DOHH2 (cell line): ENCODE measurements around the gene RNU11.
A peak's percentile ranks its signal among the peaks of the same experiment; 100 is the strongest.

ENCODE experiments used
- H3F3A ChIP-seq: fragments of 200-600 bp; sonication (generic), shearing (Covaris generic); 2 replicates; pipeline ENCODE4 v1.6.0; 2016; ENCODE audit warnings: antibody characterized with exemption, mild to moderate bottlenecking; ENCODE audit not compliant: control insufficient read depth, insufficient read depth
- H3K27ac ChIP-seq: fragments of 200-600 bp; sonication (generic); 2 replicates; pipeline ENCODE4 v1.5.1; 2014; ENCODE audit warnings: low read depth, mild to moderate bottlenecking, low read length, moderate library complexity
- H3K27me3 ChIP-seq: fragments of 200-600 bp; sonication (generic); 2 replicates; pipeline ENCODE4 v1.6.1; 2014; ENCODE audit warnings: mild to moderate bottlenecking, low read length, mixed read lengths; ENCODE audit not compliant: control insufficient read depth
- H3K36me3 ChIP-seq: fragments of 200-600 bp; sonication (generic); 2 replicates; pipeline ENCODE4 v1.6.1; 2014; ENCODE audit warnings: mild to moderate bottlenecking, low read length, moderate library complexity, mixed read lengths; ENCODE audit not compliant: control insufficient read depth
- H3K4me1 ChIP-seq: fragments of 200-600 bp; sonication (generic); 2 replicates; pipeline ENCODE4 v1.6.1; 2014; ENCODE audit warnings: mild to moderate bottlenecking, low read length, mixed read lengths; ENCODE audit not compliant: control insufficient read depth
- H3K4me2 ChIP-seq: fragments of 200-600 bp; sonication (generic); 2 replicates; pipeline ENCODE4 v1.6.0; 2014; ENCODE audit warnings: mild to moderate bottlenecking, low read length, moderate library complexity
- H3K4me3 ChIP-seq: fragments of 200-600 bp; sonication (generic); 2 replicates; pipeline ENCODE4 v1.5.1; 2014; ENCODE audit warnings: mild to moderate bottlenecking, low read length, mixed read lengths
- H3K79me2 ChIP-seq: fragments of 200-600 bp; sonication (generic); 2 replicates; pipeline ENCODE4 v1.6.1; 2014; ENCODE audit warnings: mild to moderate bottlenecking, low read length, mixed read lengths; ENCODE audit not compliant: control insufficient read depth
- H3K9me2 ChIP-seq: fragments of 200-600 bp; sonication (generic); replicated peaks from 2 replicates; pipeline ENCODE4 v1.6.1; 2014; ENCODE audit warnings: mild to moderate bottlenecking, low read length, mixed read lengths; ENCODE audit not compliant: control insufficient read depth
- H3K9me3 ChIP-seq: fragments of 200-600 bp; sonication (generic); 2 replicates; pipeline ENCODE4 v1.6.1; 2014; ENCODE audit warnings: antibody characterized with exemption, low read length, mixed read lengths; ENCODE audit not compliant: control insufficient read depth, insufficient read depth
- H4K20me1 ChIP-seq: fragments of 200-600 bp; sonication (generic); 2 replicates; pipeline ENCODE4 v1.6.0; 2014; ENCODE audit warnings: low read depth, mild to moderate bottlenecking, antibody characterized with exemption, low read length, moderate library complexity; ENCODE audit not compliant: control insufficient read depth, insufficient read depth
- EZH2phosphoT487 ChIP-seq: fragments of 200-600 bp; sonication (generic); IDR thresholded peaks from 2 replicates; pipeline ENCODE4 v1.6.1; 2017; ENCODE audit warnings: borderline replicate concordance, mild to moderate bottlenecking, antibody characterized with exemption, low read length, moderate library complexity, mixed read lengths
- TF ChIP-seq, protein P1 (sequence below): fragments of 200-600 bp; sonication (generic); IDR thresholded peaks from one replicate; pipeline ENCODE4 v1.5.1; 2014; ENCODE audit warnings: antibody characterized with exemption, mild to moderate bottlenecking, low read depth, low read length; ENCODE audit not compliant: poor library complexity, severe bottlenecking

RNU11 gene

DNA sequence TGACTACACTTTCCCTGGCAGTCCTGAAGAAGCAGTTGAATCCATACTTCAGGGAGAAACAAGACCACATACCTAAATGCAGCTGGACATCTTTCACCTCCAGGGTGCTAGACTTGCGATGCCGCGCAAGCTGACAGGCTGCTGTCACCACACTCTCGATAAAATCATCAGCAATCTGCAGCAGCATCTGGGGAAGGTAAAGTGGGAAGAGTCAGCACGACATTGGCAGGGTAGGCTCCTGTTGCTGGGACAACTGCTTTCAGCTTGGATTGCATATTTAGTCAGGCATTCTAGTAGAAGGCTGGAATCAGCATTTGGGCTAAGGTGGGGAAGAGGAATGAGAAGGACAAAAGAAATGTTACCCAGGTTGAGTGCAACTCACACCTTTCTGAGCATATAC is 35.2 kb upstream of the RNU11 start:
- H4K20me1 ChIP-seq, result no peaks in the 10 kb centered on the region
- no peak overlapping the region for H3K27ac ChIP-seq
- no peaks in the 10 kb centered on the region for H3K79me2 ChIP-seq
- no peak overlapping the region for H3K4me3 ChIP-seq
- no peaks in the 10 kb centered on the region for H3K9me2 ChIP-seq
- H3F3A ChIP-seq, result no peaks in the 10 kb centered on the region
- H3K36me3 ChIP-seq, result peaks cover 39% of the 10 kb centered on the region
- no peak overlapping the region for H3K4me2 ChIP-seq
- H3K9me3 ChIP-seq, result no peaks in the 10 kb centered on the region
- H3K4me1 ChIP-seq, result no peaks in the 10 kb centered on the region
- no peak for TF ChIP-seq EZH2phosphoT487
- TF ChIP-seq, protein P1, sequence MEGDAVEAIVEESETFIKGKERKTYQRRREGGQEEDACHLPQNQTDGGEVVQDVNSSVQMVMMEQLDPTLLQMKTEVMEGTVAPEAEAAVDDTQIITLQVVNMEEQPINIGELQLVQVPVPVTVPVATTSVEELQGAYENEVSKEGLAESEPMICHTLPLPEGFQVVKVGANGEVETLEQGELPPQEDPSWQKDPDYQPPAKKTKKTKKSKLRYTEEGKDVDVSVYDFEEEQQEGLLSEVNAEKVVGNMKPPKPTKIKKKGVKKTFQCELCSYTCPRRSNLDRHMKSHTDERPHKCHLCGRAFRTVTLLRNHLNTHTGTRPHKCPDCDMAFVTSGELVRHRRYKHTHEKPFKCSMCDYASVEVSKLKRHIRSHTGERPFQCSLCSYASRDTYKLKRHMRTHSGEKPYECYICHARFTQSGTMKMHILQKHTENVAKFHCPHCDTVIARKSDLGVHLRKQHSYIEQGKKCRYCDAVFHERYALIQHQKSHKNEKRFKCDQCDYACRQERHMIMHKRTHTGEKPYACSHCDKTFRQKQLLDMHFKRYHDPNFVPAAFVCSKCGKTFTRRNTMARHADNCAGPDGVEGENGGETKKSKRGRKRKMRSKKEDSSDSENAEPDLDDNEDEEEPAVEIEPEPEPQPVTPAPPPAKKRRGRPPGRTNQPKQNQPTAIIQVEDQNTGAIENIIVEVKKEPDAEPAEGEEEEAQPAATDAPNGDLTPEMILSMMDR, result no peak
- no peaks in the 10 kb centered on the region for H3K27me3 ChIP-seq

DNA sequence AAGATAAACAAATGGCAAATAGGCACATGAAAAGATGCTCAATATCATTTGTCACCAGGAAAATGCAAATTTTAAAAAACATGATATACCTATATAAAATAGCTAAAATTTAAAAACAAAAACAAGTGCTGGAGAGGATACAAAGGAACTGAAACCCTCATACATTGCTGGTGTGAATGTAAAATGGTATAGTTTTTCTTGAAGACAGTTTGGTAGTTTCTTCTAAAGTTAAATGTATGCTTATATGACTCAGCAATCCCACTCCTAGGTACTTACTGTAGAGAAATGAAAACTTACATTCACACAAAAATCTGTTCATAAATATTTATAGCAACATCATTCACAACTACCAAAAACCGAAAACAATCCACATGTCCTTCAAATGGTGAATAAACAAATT is 16.7 kb upstream of the RNU11 start:
- no peak for TF ChIP-seq EZH2phosphoT487
- TF ChIP-seq, protein P1, result no peak
- Histone ChIP-seq H4K20me1 (no peaks in the 10 kb centered on the region), H3K4me2 (no peak overlapping the region), H3K4me1 (no peaks in the 10 kb centered on the region), H3K79me2 (peaks cover 19% of the 10 kb centered on the region), H3K27me3 (no peaks in the 10 kb centered on the region), H3K9me2 (no peaks in the 10 kb centered on the region), H3K27ac (no peak overlapping the region), H3F3A (0 out of 2 replicates have a peak, but pooled peaks cover 2% of the 10 kb centered on the region), H3K9me3 (no peaks in the 10 kb centered on the region), H3K36me3 (peaks cover 3% of the 10 kb centered on the region; the same call in 1 of the 2 replicates), H3K4me3 (no peak overlapping the region)

DNA sequence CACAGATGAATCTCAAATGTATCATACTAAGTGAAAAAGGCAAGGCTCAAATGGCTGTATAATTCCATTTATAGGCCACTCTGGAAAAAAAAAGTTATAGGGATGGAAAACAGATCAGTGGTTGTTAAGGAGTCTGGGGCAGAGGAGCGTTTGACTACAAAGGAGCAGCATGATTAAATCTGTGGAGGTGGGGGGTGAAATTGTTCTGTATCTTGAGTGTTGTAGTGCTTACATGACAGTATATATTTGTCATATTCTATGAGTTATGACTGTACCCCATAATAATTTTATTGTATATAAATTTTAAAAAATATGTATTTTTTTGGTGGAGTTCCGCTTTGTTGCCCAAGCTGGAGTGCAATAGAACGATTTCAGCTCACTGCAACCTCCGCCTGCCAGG is 15.8 kb upstream of the RNU11 start:
- Histone ChIP-seq H4K20me1 (no peaks in the 10 kb centered on the region), H3F3A (0 out of 2 replicates have a peak, but pooled peaks cover 2% of the 10 kb centered on the region), H3K4me2 (no peak overlapping the region), H3K9me3 (no peaks in the 10 kb centered on the region), H3K4me1 (no peaks in the 10 kb centered on the region), H3K4me3 (no peak overlapping the region), H3K9me2 (no peaks in the 10 kb centered on the region), H3K27me3 (no peaks in the 10 kb centered on the region), H3K27ac (no peak overlapping the region), H3K79me2 (peaks cover 23% of the 10 kb centered on the region), H3K36me3 (peaks cover 3% of the 10 kb centered on the region; the same call in 1 of the 2 replicates)
- TF ChIP-seq EZH2phosphoT487, result no peak
- TF ChIP-seq, protein P1, result no peak

DNA sequence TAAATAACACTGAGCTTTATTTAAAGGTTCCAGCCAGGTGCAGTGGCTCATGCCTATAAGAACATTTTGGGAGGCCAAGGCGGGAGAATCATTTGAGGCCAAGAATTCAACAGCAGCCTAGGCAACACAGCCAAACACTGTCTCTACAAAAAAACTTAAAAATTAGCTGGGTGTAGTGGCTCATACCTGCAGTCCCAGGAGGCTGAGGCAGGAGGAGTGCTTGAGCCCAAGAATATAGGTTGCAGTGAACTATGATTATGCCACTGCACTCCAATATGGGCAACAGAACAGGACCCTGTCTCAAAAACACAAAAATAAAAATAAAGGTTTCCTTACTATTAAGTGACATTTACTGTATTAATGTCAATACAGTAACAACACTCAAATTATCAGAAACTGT is 7.6 kb upstream of the RNU11 start:
- Histone ChIP-seq H3K9me3 (no peaks in the 10 kb centered on the region), H3F3A (peaks cover 10% of the 10 kb centered on the region), H3K79me2 (peaks cover 59% of the 10 kb centered on the region), H3K4me3 (peak overlapping the region; percentile 89), H3K4me1 (peaks cover 37% of the 10 kb centered on the region), H3K27ac (no peak overlapping the region), H3K4me2 (peak overlapping the region; percentile 97), H3K27me3 (no peaks in the 10 kb centered on the region), H3K36me3 (peaks cover 15% of the 10 kb centered on the region), H3K9me2 (no peaks in the 10 kb centered on the region), H4K20me1 (no peaks in the 10 kb centered on the region)
- no peak for TF ChIP-seq EZH2phosphoT487
- TF ChIP-seq, protein P1, result peak; percentile 46
